ENCODE data around the gene MRPL48.
"Not testable (repeated sequence)": the region's sequence is repeated elsewhere in the genome, so short reads cannot be mapped to it uniquely, and the experiment has no call there.

MRPL48 gene

GRCh38 chr11:73838443-73839122, 50.9 kb downstream of the MRPL48 start:
- in situ Hi-C loops (cut with MboI; ENCODE audit: low sequenced_read_pairs): no loop called here

- in situ Hi-C loops (cut with MboI; ENCODE audit: low sequenced_read_pairs): no loop called here
Measured at GRCh38 chr11:73839123-73839457, 51.4 kb downstream of the MRPL48 start.

GRCh38 chr11:73851046-73851764, 63.5 kb downstream of the MRPL48 start:
- in situ Hi-C loops (cut with MboI; ENCODE audit: low sequenced_read_pairs): no loop called here

- in situ Hi-C loops (cut with MboI; ENCODE audit: low sequenced_read_pairs): no loop called here
Measured at GRCh38 chr11:73852049-73852448, 64.4 kb downstream of the MRPL48 start.

GRCh38 chr11:73854680-73855079, 67.0 kb downstream of the MRPL48 start:
- in situ Hi-C loops (cut with MboI; ENCODE audit: low sequenced_read_pairs): no loop called here

- in situ Hi-C loops (cut with MboI; ENCODE audit: low sequenced_read_pairs): no loop called here
Measured at GRCh38 chr11:73856031-73856567, 68.4 kb downstream of the MRPL48 start.

GRCh38 chr11:73859671-73860070, 72.0 kb downstream of the MRPL48 start:
- in situ Hi-C loops (cut with MboI; ENCODE audit: low sequenced_read_pairs): no loop called here

GRCh38 chr11:73860202-73860601, 72.5 kb downstream of the MRPL48 start:
- in situ Hi-C loops (cut with MboI; ENCODE audit: low sequenced_read_pairs): no loop called here

- in situ Hi-C loops (cut with MboI; ENCODE audit: low sequenced_read_pairs): no loop called here
Measured at GRCh38 chr11:73862986-73863385, 75.3 kb downstream of the MRPL48 start.

- in situ Hi-C loops (cut with MboI; ENCODE audit: low sequenced_read_pairs): no loop called here
Measured at GRCh38 chr11:73866095-73866579, 78.5 kb downstream of the MRPL48 start.

- in situ Hi-C loops (cut with MboI; ENCODE audit: low sequenced_read_pairs): no loop called here
Measured at GRCh38 chr11:73866586-73866996, 78.9 kb downstream of the MRPL48 start.

- in situ Hi-C loops (cut with MboI; ENCODE audit: low sequenced_read_pairs): no loop called here
Measured at GRCh38 chr11:73869332-73869949, 81.8 kb downstream of the MRPL48 start.

GRCh38 chr11:73870261-73870660, 82.6 kb downstream of the MRPL48 start:
- in situ Hi-C loops (cut with MboI; ENCODE audit: low sequenced_read_pairs): no loop called here

- in situ Hi-C loops (cut with MboI; ENCODE audit: low sequenced_read_pairs): no loop called here
Measured at GRCh38 chr11:73872749-73873357, 85.2 kb downstream of the MRPL48 start.

- in situ Hi-C loops (cut with MboI; ENCODE audit: low sequenced_read_pairs): no loop called here
Measured at GRCh38 chr11:73875380-73875779, 87.7 kb downstream of the MRPL48 start.

GRCh38 chr11:73875840-73876239, 88.2 kb downstream of the MRPL48 start:
- in situ Hi-C loops (cut with MboI; ENCODE audit: low sequenced_read_pairs): no loop called here

- in situ Hi-C loops (cut with MboI; ENCODE audit: low sequenced_read_pairs): no loop called here
Measured at GRCh38 chr11:73876424-73877310, 89.0 kb downstream of the MRPL48 start, which contains the start of the genes COA4 and PAAF1. Gene COA4 (minus strand): TSS chr11:73876846. CDS start chr11:73873378, 3,468 bp downstream. Gene PAAF1 (plus strand): TSS chr11:73876999. CDS start chr11:73877022, 23 bp downstream.

GRCh38 chr11:73878771-73879170, 91.1 kb downstream of the MRPL48 start:
- in situ Hi-C loops (cut with MboI; ENCODE audit: low sequenced_read_pairs): no loop called here

- in situ Hi-C loops (cut with MboI; ENCODE audit: low sequenced_read_pairs): not testable (repeated sequence)
Measured at GRCh38 chr11:73880449-73880848, 92.8 kb downstream of the MRPL48 start.

- in situ Hi-C loops (cut with MboI; ENCODE audit: low sequenced_read_pairs): no loop called here
Measured at GRCh38 chr11:73883856-73884255, 96.2 kb downstream of the MRPL48 start.
